Endothelial cell of umbilical vein (primary cell): Measurements from ENCODE around the gene FRMD4A.

Experiments used
- CTCF ChIP-seq, 2 donors: IDR thresholded peaks; 1 replicate in 1 of 2; 2 replicates in 1 of 2; pipeline ENCODE4 v1.5.1; 2011; ENCODE audit warnings: low read length in 2 of 2, mild to moderate bottlenecking in 2 of 2, moderate library complexity in 2 of 2, control low read depth in 1 of 2, inconsistent platforms in 1 of 2, low read depth in 1 of 2; ENCODE audit not compliant: insufficient read depth in 1 of 2; ENCODE audit errors: extremely low read depth in 1 of 2
- EZH2 ChIP-seq: IDR thresholded peaks from 2 replicates; pipeline ENCODE4 v1.6.1; 2012; ENCODE audit warnings: borderline replicate concordance, low read depth, mild to moderate bottlenecking, moderate library complexity, low read length, inconsistent platforms; ENCODE audit not compliant: severe bottlenecking
- FOS ChIP-seq: IDR thresholded peaks from 2 replicates; pipeline ENCODE4 v1.6.1; 2011; ENCODE audit warnings: mild to moderate bottlenecking, low read length, moderate library complexity, borderline replicate concordance; ENCODE audit not compliant: insufficient read depth
- POLR2AphosphoS5 ChIP-seq: IDR thresholded peaks from 2 replicates; pipeline ENCODE4 v1.6.1; 2012; ENCODE audit warnings: low read depth, mild to moderate bottlenecking, control low read depth, low read length, moderate library complexity; ENCODE audit not compliant: insufficient read depth

GRCh38 chr10:13681960-13682359 is 648.8 kb downstream of the FRMD4A start:
- TF ChIP-seq CTCF (IDR thresholded peaks at IDR 0.05; ENCODE audit: extremely low read depth in 1 of 2, insufficient read depth in 1 of 2, low read depth in 1 of 2, low read length in 2 of 2): no peak
- no peak for TF ChIP-seq EZH2
- no peak for TF ChIP-seq FOS
- no peak for TF ChIP-seq POLR2AphosphoS5
